ENCODE data around the gene GLRA2. TPM values are rescaled to one million over a fixed set of nuclear protein-coding genes. Genes with fewer than 3 reads are reported as not detected.

GLRA2 gene
- total and polyA plus RNA-seq, 4 donors, result not detected

GRCh38 chrX:14496674-14497073, 32.7 kb upstream of the GLRA2 start:
- no peaks in the 10 kb centered on the region for H3K36me3 ChIP-seq (ENCODE audit: control insufficient read depth in 4 of 4, insufficient read depth in 3 of 4, low read depth in 1 of 4, low read length in 3 of 4)
- DNase-seq (ENCODE audit: low spot score), result no peak
- H3K9me3 ChIP-seq (ENCODE audit: control insufficient read depth in 4 of 4, low read length in 3 of 4), result no peaks in the 10 kb centered on the region
- no peaks in the 10 kb centered on the region for H3K27me3 ChIP-seq (ENCODE audit: control insufficient read depth in 4 of 4, insufficient read depth in 4 of 4, low read length in 3 of 4)
- H3K9ac ChIP-seq (ENCODE audit: low read depth in 1 of 2, low read length in 2 of 2), result peak overlapping the region in 1 of 2 donors; percentile 72
- no peak overlapping the region for H3K27ac ChIP-seq (ENCODE audit: low read depth in 1 of 2, low read length in 2 of 2)
- peak overlapping the region in 2 of 3 donors; percentile 13 to 27 for H3K4me3 ChIP-seq (ENCODE audit: low read depth in 1 of 3, low read length in 3 of 3)
- H3K4me1 ChIP-seq (ENCODE audit: control insufficient read depth in 4 of 4, insufficient read depth in 4 of 4, low read length in 3 of 4), result peaks cover 0 to 2% (median 0%) of the 10 kb centered on the region in 4 donors
- TF ChIP-seq FOXA1 (IDR thresholded peaks at IDR 0.05) (no peak), RAD21 (IDR thresholded peaks at IDR 0.05) (no peak), JUND (IDR thresholded peaks at IDR 0.05) (no peak), REST (IDR thresholded peaks at IDR 0.05) (no peak), EGR1 (IDR thresholded peaks at IDR 0.05; ENCODE audit: low read depth in 2 of 2) (no peak), HNF4A (conservative IDR thresholded peaks at IDR 0.05) (no peak), SP1 (IDR thresholded peaks at IDR 0.05) (no peak)
- TF ChIP-seq, protein P1, sequence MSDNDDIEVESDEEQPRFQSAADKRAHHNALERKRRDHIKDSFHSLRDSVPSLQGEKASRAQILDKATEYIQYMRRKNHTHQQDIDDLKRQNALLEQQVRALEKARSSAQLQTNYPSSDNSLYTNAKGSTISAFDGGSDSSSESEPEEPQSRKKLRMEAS (IDR thresholded peaks at IDR 0.05), result no peak
- 69% methylated on average over 3 of the region's 3 CpGs for WGBS

- peak overlapping the region; percentile 13 to 41 (median 27) for H3K4me3 ChIP-seq (ENCODE audit: low read depth in 1 of 3, low read length in 3 of 3)
- H3K27me3 ChIP-seq (ENCODE audit: control insufficient read depth in 4 of 4, insufficient read depth in 4 of 4, low read length in 3 of 4), result no peaks in the 10 kb centered on the region
- 13% methylated on average over 4 of the region's 4 CpGs for WGBS
- TF ChIP-seq SP1 (IDR thresholded peaks at IDR 0.05) (no peak), REST (IDR thresholded peaks at IDR 0.05) (no peak), HNF4A (conservative IDR thresholded peaks at IDR 0.05) (no peak), FOXA2 (IDR thresholded peaks at IDR 0.05) (no peak), JUND (IDR thresholded peaks at IDR 0.05) (no peak), HNF4G (IDR thresholded peaks at IDR 0.05) (no peak), RAD21 (IDR thresholded peaks at IDR 0.05) (no peak), EGR1 (IDR thresholded peaks at IDR 0.05; ENCODE audit: low read depth in 2 of 2) (no peak), TAF1 (conservative IDR thresholded peaks at IDR 0.05) (no peak)
- TF ChIP-seq, protein P2, sequence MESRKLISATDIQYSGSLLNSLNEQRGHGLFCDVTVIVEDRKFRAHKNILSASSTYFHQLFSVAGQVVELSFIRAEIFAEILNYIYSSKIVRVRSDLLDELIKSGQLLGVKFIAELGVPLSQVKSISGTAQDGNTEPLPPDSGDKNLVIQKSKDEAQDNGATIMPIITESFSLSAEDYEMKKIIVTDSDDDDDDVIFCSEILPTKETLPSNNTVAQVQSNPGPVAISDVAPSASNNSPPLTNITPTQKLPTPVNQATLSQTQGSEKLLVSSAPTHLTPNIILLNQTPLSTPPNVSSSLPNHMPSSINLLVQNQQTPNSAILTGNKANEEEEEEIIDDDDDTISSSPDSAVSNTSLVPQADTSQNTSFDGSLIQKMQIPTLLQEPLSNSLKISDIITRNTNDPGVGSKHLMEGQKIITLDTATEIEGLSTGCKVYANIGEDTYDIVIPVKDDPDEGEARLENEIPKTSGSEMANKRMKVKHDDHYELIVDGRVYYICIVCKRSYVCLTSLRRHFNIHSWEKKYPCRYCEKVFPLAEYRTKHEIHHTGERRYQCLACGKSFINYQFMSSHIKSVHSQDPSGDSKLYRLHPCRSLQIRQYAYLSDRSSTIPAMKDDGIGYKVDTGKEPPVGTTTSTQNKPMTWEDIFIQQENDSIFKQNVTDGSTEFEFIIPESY (IDR thresholded peaks at IDR 0.05), result no peak
- TF ChIP-seq, protein P3, sequence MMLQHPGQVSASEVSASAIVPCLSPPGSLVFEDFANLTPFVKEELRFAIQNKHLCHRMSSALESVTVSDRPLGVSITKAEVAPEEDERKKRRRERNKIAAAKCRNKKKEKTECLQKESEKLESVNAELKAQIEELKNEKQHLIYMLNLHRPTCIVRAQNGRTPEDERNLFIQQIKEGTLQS (IDR thresholded peaks at IDR 0.05), result no peak
- TF ChIP-seq, protein P1 (IDR thresholded peaks at IDR 0.05), result no peak
- peak overlapping the region in 1 of 2 donors; percentile 37 for H3K27ac ChIP-seq (ENCODE audit: low read depth in 1 of 2, low read length in 2 of 2)
- DNase-seq (ENCODE audit: low spot score), result no peak
- H3K9ac ChIP-seq (ENCODE audit: low read depth in 1 of 2, low read length in 2 of 2), result peak overlapping the region in 1 of 2 donors; percentile 72
- peaks cover 0 to 2% (median 0%) of the 10 kb centered on the region in 4 donors for H3K4me1 ChIP-seq (ENCODE audit: control insufficient read depth in 4 of 4, insufficient read depth in 4 of 4, low read length in 3 of 4)
- no peaks in the 10 kb centered on the region for H3K9me3 ChIP-seq (ENCODE audit: control insufficient read depth in 4 of 4, low read length in 3 of 4)
- no peaks in the 10 kb centered on the region for H3K36me3 ChIP-seq (ENCODE audit: control insufficient read depth in 4 of 4, insufficient read depth in 3 of 4, low read depth in 1 of 4, low read length in 3 of 4)
These were observed 32.1 kb upstream of the GLRA2 start for GRCh38 chrX:14497184-14497666.
